PC-9 (cell line): ENCODE results near the gene TRIM23. TPM values are rescaled to one million over a fixed set of nuclear protein-coding genes. Genes with fewer than 3 reads are reported as not detected.

Source experiments
- BruUV-seq: library from RNA; stranded (reverse); fragments of 400-500 nt; replicated peaks from 2 replicates; lab custom pipeline; 2021; lab: Mats Ljungman, UMichigan
- CTCF ChIA-PET: fragments of 300-600 bp; sonication (Branson Sonifier 250); formaldehyde crosslinking; loops from one replicate; lab custom pipeline; 2022; ENCODE audit warnings: antibody characterized with exemption; lab: Charles Lee
- POLR2A ChIA-PET: fragments of 300-600 bp; sonication (Branson Sonifier 250); formaldehyde crosslinking; loops from one replicate; lab custom pipeline; 2022; ENCODE audit warnings: antibody characterized with exemption; ENCODE audit not compliant: unreplicated experiment; lab: Charles Lee
- DNase-seq, 2 experiments: peaks; one replicate each; pipeline versions ENCODE4 v3.0.0 to v3.0.0-alpha.2; 2015 to 2022; ENCODE audit warnings: mixed read lengths in 1 of 2
- H2AFZ ChIP-seq: fragments of 200-600 bp; sonication (generic); 2 replicates; pipeline ENCODE4 v1.8.1; 2017; ENCODE audit warnings: antibody characterized with exemption
- H3F3A ChIP-seq: fragments of 200-600 bp; sonication (generic); 2 replicates; pipeline ENCODE4 v1.8.1; 2017; ENCODE audit warnings: antibody characterized with exemption, mild to moderate bottlenecking, low read depth; ENCODE audit not compliant: insufficient read depth
- H3K27ac ChIP-seq: fragments of 200-600 bp; sonication (generic); 2 replicates; pipeline ENCODE4 v1.6.1; 2016; ENCODE audit warnings: mixed run types
- H3K27me3 ChIP-seq: fragments of 200-600 bp; sonication (generic); 2 replicates; pipeline ENCODE4 v1.6.1; 2016; ENCODE audit warnings: low read depth, mixed run types; ENCODE audit not compliant: insufficient read depth
- H3K36me3 ChIP-seq: fragments of 200-600 bp; sonication (generic); 2 replicates; pipeline ENCODE4 v1.6.1; 2016; ENCODE audit warnings: low read depth, mixed run types
- H3K4me1 ChIP-seq: fragments of 200-600 bp; sonication (generic); replicated peaks from 2 replicates; pipeline ENCODE4 v1.6.1; 2016; ENCODE audit warnings: mixed run types; ENCODE audit not compliant: insufficient read depth
- H3K4me2 ChIP-seq: fragments of 200-600 bp; sonication (generic); 2 replicates; pipeline ENCODE4 v1.6.1; 2017; ENCODE audit warnings: mixed run types
- H3K4me3 ChIP-seq: fragments of 200-600 bp; sonication (generic); 2 replicates; pipeline ENCODE4 v1.6.1; 2016; ENCODE audit warnings: mixed run types
- H3K79me2 ChIP-seq: fragments of 200-600 bp; sonication (generic); 2 replicates; pipeline ENCODE4 v1.6.1; 2017; ENCODE audit warnings: low read depth, mixed run types
- H3K9me2 ChIP-seq: fragments of 200-600 bp; sonication (generic); 2 replicates; pipeline ENCODE4 v1.8.1; 2017; ENCODE audit warnings: mild to moderate bottlenecking; ENCODE audit not compliant: insufficient read depth
- H3K9me3 ChIP-seq: fragments of 200-600 bp; sonication (generic); 2 replicates; pipeline ENCODE4 v1.8.1; 2016; ENCODE audit warnings: low read depth; ENCODE audit not compliant: insufficient read depth
- H4K20me1 ChIP-seq: fragments of 200-600 bp; sonication (generic); 2 replicates; pipeline ENCODE4 v1.8.1; 2017; ENCODE audit not compliant: insufficient read depth
- CTCF ChIP-seq: fragments of 200-600 bp; sonication (generic); conservative IDR thresholded peaks from 2 replicates; pipeline ENCODE4 v1.6.1; 2017; ENCODE audit warnings: mixed run types, antibody characterized with exemption, mild to moderate bottlenecking, moderate library complexity
- EZH2 ChIP-seq: fragments of 200-600 bp; sonication (generic); IDR thresholded peaks from 2 replicates; pipeline ENCODE4 v1.8.0; 2017; ENCODE audit warnings: antibody characterized with exemption, low read depth
- intact Hi-C: fragments of 100-400 bp; cut with micrococcal nuclease; formaldehyde crosslinking; loops from one replicate; pipeline ENCODE4 v1.10.0; 2022; ENCODE audit not compliant: unreplicated experiment
- total RNA-seq: library from RNA; stranded (reverse); gene quantifications from 2 replicates; pipeline ENCODE4 v1.2.3, GENCODE V29; 2021

TRIM23 gene
- total RNA-seq, 1 experiment from 2014 or later = 9.7 TPM

GRCh38 chr5:65548281-65548680, 75.9 kb downstream of the TRIM23 start:
- H3K9me3 ChIP-seq = no peaks in the 10 kb centered on the region
- H3K36me3 ChIP-seq = no peaks in the 10 kb centered on the region
- H3K4me1 ChIP-seq = no peaks in the 10 kb centered on the region
- no peak overlapping the region for H2AFZ ChIP-seq
- H3K4me3 ChIP-seq = no peak overlapping the region
- H3K4me2 ChIP-seq = no peak overlapping the region
- no TSS peak for BruUV-seq
- no peaks in the 10 kb centered on the region for H3K9me2 ChIP-seq
- no peaks in the 10 kb centered on the region for H3K27me3 ChIP-seq
- intact Hi-C loops = no loop called here
- TF ChIP-seq EZH2 (no peak), CTCF (no peak)
- ChIA-PET POLR2A (no interaction called here), CTCF (no interaction called here)
- H3K79me2 ChIP-seq = no peaks in the 10 kb centered on the region
- H3F3A ChIP-seq = no peaks in the 10 kb centered on the region
- no peak overlapping the region for H3K27ac ChIP-seq
- no peaks in the 10 kb centered on the region for H4K20me1 ChIP-seq
- no peak for DNase-seq

- no peak for TF ChIP-seq EZH2
- TF ChIP-seq CTCF = no peak
- Histone ChIP-seq H3K27ac (no peak overlapping the region), H4K20me1 (no peaks in the 10 kb centered on the region), H3F3A (no peaks in the 10 kb centered on the region), H3K4me1 (no peaks in the 10 kb centered on the region), H2AFZ (no peak overlapping the region), H3K4me3 (no peak overlapping the region), H3K9me3 (no peaks in the 10 kb centered on the region), H3K9me2 (no peaks in the 10 kb centered on the region), H3K36me3 (no peaks in the 10 kb centered on the region), H3K79me2 (no peaks in the 10 kb centered on the region), H3K27me3 (no peaks in the 10 kb centered on the region), H3K4me2 (no peak overlapping the region)
- ChIA-PET CTCF (no interaction called here), POLR2A (interaction anchor here (0.6 kb wide), 2 partner anchors 28 to 712 kb away, joined by 3 read pairs; no protein-coding TSS in a partner anchor)
- BruUV-seq = no TSS peak
- intact Hi-C loops = no loop called here
- DNase-seq = no peak
These were observed 78.0 kb downstream of the TRIM23 start for GRCh38 chr5:65546141-65546540.

- TF ChIP-seq EZH2 (no peak), CTCF (no peak)
- CTCF ChIA-PET = no interaction called here
- Histone ChIP-seq H3K27ac (no peak overlapping the region), H4K20me1 (no peaks in the 10 kb centered on the region), H3K27me3 (no peaks in the 10 kb centered on the region), H2AFZ (no peak overlapping the region), H3K4me2 (no peak overlapping the region), H3K36me3 (no peaks in the 10 kb centered on the region), H3K4me3 (no peak overlapping the region), H3F3A (no peaks in the 10 kb centered on the region), H3K9me3 (no peaks in the 10 kb centered on the region), H3K79me2 (no peaks in the 10 kb centered on the region), H3K4me1 (no peaks in the 10 kb centered on the region), H3K9me2 (no peaks in the 10 kb centered on the region)
- no peak for DNase-seq
- BruUV-seq = no TSS peak
- intact Hi-C loops = no loop called here
- POLR2A ChIA-PET = no interaction called here
These were observed 79.7 kb downstream of the TRIM23 start for GRCh38 chr5:65544473-65544872.
